Tibial artery (tissue), 4 donors: ENCODE data around the gene FAM3B.

Source experiments
- DNase-seq, 2 donors: peaks; one replicate each; pipeline ENCODE4 v3.0.0-alpha.2; 2019
- H3K27ac ChIP-seq, 2 donors: fragments of 200-600 bp; sonication (generic) in 1 of 2; 1 replicate in 1 of 2; 2 replicates in 1 of 2; pipeline ENCODE4 v1.5.1; 2018 to 2019; ENCODE audit warnings: mild to moderate bottlenecking in 1 of 2
- H3K27me3 ChIP-seq, 2 donors: fragments of 200-600 bp; sonication (generic) in 1 of 2; one replicate each; pipeline versions ENCODE4 v1.5.1 to v1.6.0; 2016 to 2019
- H3K36me3 ChIP-seq, 3 donors: fragments of 200-600 bp; sonication (generic) in 2 of 3; one replicate each; pipeline ENCODE4 v1.5.1; 2016 to 2019; ENCODE audit warnings: mild to moderate bottlenecking in 2 of 3
- H3K4me1 ChIP-seq, 4 donors: fragments of 200-600 bp; sonication (generic) in 2 of 4; 1 replicate in 3 of 4; 2 replicates in 1 of 4; pipeline ENCODE4 v1.5.1; 2016 to 2019
- H3K4me3 ChIP-seq, 2 donors: fragments of 200-600 bp; sonication (generic) in 1 of 2; 1 replicate in 1 of 2; 2 replicates in 1 of 2; pipeline ENCODE4 v1.5.1; 2018 to 2019; ENCODE audit warnings: mild to moderate bottlenecking in 2 of 2
- H3K9me3 ChIP-seq, 3 donors: fragments of 200-600 bp; sonication (generic) in 1 of 3; one replicate each; pipeline ENCODE4 v1.5.1; 2016 to 2019
- CTCF ChIP-seq, 2 experiments: fragments of 200-600 bp in 1 of 2; fragments of 450-650 bp in 1 of 2; IDR thresholded peaks; one replicate each; pipeline ENCODE4 v1.5.1; 2017 to 2019; ENCODE audit warnings: antibody characterized with exemption in 2 of 2, mild to moderate bottlenecking in 1 of 2, moderate library complexity in 1 of 2
- intact Hi-C: fragments of 100-400 bp; cut with DNase I; formaldehyde crosslinking; loops from one replicate; pipeline ENCODE4 v1.15.0; 2023; ENCODE audit warnings: low total_unique reads

The FAM3B gene

GRCh38 chr21:41321211-41321907, 4.8 kb downstream of the FAM3B start:
- Histone ChIP-seq H3K4me1 (peaks cover 0 to 8% (median 7%) of the 10 kb centered on the region in 4 donors), H3K27me3 (peaks cover 0 to 20% of the 10 kb centered on the region in 2 donors), H3K27ac (no peak overlapping the region), H3K4me3 (no peak overlapping the region), H3K36me3 (no peaks in the 10 kb centered on the region), H3K9me3 (no peaks in the 10 kb centered on the region)
- intact Hi-C loops, result no loop called here
- TF ChIP-seq CTCF (IDR thresholded peaks at IDR 0.05), result no peak
- DNase-seq, result no peak

DNA sequence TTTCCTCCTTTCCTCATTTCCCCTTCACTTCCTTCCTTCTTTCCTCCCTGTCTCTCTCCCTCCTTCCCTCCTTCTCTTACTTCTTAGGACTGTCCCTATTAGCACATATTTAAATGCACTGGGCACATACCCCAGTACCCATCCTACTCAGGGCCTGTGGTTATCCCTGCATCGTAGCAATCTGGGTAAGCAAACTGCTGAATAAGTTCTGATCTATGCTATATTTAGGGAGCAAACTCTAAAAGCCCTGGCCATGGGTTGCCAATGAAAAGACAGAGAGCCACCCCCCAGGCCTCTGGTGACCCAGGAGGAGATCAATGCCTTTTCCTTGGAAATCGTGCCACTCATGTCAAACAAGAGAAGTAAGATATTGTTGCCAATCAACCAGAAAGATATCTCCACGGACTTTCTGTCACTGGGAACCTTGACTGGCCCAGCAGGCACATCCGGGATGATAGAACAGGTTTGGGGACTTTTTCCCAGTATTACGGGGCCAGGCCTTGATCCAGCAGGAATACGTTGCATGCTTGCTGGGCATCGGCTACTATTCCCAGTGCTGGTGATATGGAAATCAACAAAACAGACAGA, 5.4 kb downstream of the FAM3B start:
- intact Hi-C loops, result no loop called here
- Histone ChIP-seq H3K27me3 (peaks cover 0 to 13% of the 10 kb centered on the region in 2 donors), H3K9me3 (no peaks in the 10 kb centered on the region), H3K4me3 (no peak overlapping the region), H3K4me1 (peaks cover 0 to 2% (median under 1%) of the 10 kb centered on the region in 4 donors), H3K36me3 (no peaks in the 10 kb centered on the region), H3K27ac (no peak overlapping the region)
- no peak for TF ChIP-seq CTCF (IDR thresholded peaks at IDR 0.05)
- no peak for DNase-seq

- intact Hi-C loops, result no loop called here
- Histone ChIP-seq H3K27ac (no peak overlapping the region), H3K4me3 (no peak overlapping the region), H3K9me3 (no peaks in the 10 kb centered on the region), H3K27me3 (peaks cover 0 to 8% of the 10 kb centered on the region in 2 donors), H3K36me3 (no peaks in the 10 kb centered on the region), H3K4me1 (no peaks in the 10 kb centered on the region)
- DNase-seq, result no peak
- TF ChIP-seq CTCF (IDR thresholded peaks at IDR 0.05), result no peak
Measured at GRCh38 chr21:41322496-41323382, 6.1 kb downstream of the FAM3B start.

- no peaks in the 10 kb centered on the region for H3K4me1 ChIP-seq
- intact Hi-C loops, result no loop called here
- peaks cover 0 to 5% of the 10 kb centered on the region in 2 donors for H3K27me3 ChIP-seq
- H3K27ac ChIP-seq, result no peak overlapping the region
- TF ChIP-seq CTCF (IDR thresholded peaks at IDR 0.05), result no peak
- H3K9me3 ChIP-seq, result no peaks in the 10 kb centered on the region
- no peak for DNase-seq
- H3K36me3 ChIP-seq, result no peaks in the 10 kb centered on the region
- no peak overlapping the region for H3K4me3 ChIP-seq
Measured at GRCh38 chr21:41325138-41325912, 8.7 kb downstream of the FAM3B start.

DNA sequence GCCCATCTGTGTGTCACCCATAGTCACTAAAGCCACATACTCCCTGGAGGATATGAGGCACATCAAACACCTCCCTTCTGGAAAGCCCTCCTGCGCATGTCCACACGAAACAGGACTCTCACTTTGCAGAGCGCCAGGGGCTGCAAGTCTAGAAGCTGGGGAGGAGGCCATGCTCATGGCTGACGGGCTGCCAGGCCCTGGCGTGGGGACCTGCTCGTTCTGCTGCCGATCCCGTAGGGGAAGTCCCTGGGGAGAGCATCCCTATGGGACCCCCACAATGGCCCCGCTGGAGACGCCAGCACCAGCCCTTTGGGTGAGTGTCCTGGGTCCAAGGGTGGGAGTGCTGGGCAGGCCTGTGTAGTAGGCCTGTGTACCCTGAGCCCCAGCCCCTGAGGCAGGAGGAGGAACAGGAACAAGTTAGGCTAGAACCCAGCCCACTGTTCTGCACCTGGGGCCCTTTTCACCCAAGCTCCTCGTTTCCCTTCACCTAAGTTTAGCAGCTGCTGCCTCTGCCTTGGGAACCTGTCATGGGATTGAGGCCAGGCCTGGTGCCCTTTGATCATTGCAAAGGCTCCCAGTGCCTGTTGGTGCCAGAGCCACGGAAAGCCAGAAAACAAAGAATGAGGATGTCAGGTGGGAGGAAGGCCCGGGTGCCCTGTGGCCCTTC, 9.9 kb downstream of the FAM3B start:
- DNase-seq, result no peak
- no peaks in the 10 kb centered on the region for H3K9me3 ChIP-seq
- intact Hi-C loops, result no loop called here
- H3K4me3 ChIP-seq, result no peak overlapping the region
- H3K36me3 ChIP-seq, result no peaks in the 10 kb centered on the region
- no peak for TF ChIP-seq CTCF (IDR thresholded peaks at IDR 0.05)
- H3K27ac ChIP-seq, result no peak overlapping the region
- peaks cover 0 to 2% of the 10 kb centered on the region in 2 donors for H3K27me3 ChIP-seq
- no peaks in the 10 kb centered on the region for H3K4me1 ChIP-seq
